GM19193 (cell line): Measurements from ENCODE around the gene SLC24A4.

Source experiments
- POLR2A ChIP-seq: IDR thresholded peaks from 4 replicates; pipeline ENCODE4 v1.6.1; 2011; ENCODE audit not compliant: insufficient read depth, insufficient read length; ENCODE audit errors: extremely low read depth

The SLC24A4 gene

DNA sequence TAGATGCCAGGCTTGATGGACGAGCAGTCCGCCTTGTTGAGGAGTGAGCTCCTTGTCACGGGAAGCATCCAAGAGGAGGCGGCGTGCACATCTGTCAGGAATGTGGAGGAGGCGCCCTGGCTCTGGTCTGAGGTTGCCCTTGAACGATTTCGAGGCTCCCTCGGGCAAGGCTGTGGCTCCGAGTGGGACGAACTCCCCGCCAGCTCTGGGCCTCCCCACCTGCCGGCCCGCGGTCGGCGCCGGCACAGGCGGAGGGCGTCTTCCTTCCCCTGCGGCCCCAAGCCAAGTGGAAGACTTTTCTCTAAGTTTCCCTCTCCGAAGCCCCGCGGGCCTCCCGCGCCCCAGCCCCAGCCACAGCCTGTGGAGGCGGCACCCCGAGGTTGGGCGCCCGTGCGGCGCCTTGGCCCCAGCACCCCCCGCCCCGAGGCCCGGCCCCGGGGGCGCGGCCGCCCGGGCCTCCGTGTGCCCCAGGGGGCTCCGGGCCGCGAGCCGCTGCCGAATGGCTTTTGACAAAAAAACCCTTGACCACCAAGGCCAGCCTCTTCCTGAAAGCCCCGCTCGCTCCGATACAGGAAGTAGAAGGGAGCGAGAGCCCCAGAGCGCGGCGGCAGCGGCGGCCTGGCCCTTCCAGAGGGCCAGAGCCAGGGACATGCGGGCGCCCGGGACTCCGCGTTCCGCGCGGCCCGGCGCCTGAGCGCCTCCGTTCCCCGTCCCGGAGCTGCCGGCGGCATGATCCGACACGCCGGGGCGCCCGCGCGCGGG lies 190.4 kb downstream of the SLC24A4 start, which contains the start of gene RIN3:
RIN3 (plus strand) TSS at position 578 of the 762 bp plus-strand sequence; CDS start at position 730, 152 bp downstream.
- TF ChIP-seq POLR2A = peak; percentile 58

DNA sequence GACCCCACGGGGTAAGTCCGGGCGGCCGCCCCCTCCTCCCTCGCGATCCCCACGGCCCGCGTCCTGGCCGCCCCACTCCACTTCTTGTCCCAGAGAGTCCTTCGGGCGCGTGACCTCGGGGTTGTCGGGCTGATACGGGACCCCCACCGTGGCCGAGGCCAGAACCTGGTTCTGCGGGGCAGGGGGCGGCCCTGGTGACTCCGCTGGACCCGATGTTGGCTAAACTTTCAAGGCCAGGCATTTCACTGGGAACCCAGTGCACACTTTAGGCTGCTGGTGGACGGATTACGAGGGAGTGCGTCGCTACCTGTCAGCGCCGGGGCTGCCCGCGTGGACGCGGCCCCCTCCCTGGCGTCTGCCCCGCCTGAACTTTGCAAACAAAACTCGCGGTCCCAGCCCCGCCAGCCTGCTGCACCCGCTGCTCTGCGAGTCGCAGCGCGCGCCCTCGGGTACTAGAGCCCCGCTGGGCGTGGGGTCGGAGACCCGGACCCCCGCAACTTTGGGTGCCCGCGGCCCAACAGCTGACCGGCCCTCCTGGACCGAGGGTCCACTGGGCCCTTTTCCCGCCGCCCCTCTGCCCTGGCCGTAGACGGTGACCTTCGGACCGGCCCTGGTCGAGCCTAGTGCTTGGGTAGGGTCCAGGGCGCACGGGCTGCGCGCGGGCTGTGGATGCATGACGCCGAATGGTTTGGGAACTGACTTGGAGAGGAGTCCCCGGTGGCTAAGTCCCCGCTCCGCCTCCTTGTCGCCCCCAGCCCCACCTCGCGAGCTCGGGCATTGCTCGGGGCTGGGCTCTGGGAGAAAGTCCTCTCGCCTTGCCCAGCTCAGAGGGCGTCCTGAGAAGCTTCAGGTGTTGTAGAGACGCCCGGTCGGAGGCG lies 191.2 kb downstream of the SLC24A4 start:
- TF ChIP-seq POLR2A = no peak

DNA sequence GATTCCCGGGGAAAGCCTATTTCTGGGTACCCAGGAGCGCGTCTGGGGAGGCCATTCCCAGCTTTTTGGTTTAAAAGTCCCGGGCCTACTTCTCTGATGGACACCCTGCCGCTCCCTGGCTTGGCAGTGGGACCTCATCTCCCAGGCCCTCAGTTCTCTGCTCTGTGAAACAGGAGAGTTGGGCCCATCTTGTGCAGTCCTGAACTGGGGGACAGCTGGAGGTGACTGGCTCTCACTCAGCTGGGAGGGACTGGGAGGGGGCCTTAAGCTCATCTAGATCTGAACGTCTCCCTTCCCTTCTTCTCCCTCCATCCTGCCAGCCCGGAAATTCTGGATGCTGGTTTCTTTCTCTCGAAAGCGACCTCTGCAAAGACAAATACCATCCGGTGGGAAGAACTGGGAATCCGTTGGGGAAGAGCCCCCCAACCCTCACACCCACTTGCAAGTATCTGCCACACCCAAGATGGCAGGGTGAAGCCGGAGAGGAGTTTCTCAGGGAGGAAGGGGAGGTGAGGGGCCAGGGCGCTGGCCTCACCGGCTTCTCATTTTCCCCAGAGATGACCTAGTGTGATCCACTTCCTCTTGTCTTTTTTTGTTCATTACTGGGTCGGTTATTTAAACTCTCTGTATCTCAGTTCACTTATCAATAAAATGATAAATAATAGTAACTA lies 192.0 kb downstream of the SLC24A4 start:
- TF ChIP-seq POLR2A = no peak

DNA sequence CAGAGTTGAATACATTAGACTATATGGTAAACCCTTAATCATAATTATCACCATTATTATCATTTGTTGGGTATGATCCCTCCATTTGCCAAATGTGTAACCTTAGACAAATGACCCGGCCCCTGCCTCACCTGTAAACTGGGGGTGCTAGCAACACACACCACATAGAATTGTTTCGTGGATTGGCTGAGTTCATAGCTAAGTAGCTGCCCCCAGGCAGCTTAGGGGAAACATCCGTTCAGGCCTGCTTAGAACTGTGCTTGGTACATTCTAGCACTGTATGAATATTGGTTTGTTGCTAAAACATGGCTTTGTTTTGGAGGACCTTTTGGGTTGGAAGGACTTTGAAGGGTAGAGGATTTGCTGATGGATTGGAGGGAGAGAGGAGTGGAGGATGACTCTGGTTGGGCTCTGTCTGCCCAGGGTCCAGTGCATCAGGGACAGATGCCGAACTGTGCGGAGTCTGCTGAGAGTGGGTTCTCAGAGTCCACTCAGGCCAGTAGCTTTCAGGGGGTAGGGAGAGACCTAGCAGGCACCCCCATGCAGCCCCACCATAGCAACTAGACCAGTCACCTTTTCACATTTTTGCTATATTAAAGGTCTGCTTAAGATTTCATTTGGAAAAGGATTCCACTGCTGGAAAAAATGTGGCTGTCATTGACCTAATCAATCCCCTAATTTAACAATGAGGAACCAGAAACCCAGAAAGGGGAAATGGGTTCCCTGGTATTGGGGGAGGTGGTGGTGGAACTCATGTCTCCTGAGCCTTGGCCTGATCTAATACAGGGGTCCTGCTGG lies 192.8 kb downstream of the SLC24A4 start:
- TF ChIP-seq POLR2A = no peak

DNA sequence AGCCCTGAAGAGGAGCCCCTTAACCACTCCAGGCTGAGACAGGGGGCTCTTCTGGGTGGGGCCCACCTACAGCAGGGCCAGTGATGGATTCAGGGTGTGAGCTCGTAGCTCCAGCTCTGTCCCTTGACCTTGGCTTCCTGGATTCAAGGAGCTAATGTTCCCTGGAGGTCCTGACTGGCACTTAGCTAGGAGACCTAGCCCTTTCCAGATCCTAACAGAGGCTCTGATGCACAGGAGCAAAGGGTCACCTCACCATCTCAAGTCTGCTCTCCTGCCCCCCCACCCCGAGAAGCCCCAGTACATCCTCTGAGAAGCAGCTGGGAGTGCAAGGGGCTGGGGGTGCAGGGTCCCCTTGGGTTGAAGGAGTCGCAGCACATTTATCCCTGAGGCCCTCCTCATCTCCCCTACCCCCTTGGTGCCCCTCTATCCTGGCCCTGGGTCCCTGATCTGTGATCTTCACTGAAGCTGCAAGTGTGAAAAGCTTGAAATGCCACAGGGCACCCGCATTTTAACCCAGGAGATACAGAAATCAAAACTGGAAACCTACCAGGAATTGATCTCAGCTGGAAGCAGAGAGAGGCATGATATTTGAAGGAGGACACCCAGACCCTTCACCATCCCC lies 193.5 kb downstream of the SLC24A4 start:
- TF ChIP-seq POLR2A = no peak

DNA sequence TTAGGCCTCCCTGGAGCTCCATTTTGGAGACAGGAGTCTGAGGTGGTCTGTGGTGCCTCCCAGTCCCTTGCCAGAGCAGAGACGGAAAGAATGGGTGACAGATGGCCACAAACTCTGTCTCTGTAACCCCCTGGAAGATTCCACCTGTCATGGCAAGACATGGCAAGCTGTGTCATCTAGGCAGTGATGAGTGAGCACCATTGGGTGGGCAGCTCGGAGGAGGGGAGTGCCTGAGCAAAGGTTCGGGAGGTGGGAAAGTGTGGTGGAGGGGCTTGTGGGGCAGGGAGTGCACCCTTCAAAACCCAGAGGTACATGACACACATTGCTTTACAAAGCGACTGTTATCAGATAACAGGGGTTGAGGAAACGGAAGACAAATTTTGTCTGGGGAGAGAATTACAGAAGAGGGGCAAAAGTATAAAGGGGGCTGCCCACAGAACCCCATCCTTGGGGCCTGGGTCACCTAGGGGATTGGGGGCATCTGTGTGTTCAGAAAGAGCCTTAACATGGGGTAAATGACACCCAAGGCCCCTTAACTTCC lies 194.1 kb downstream of the SLC24A4 start:
- TF ChIP-seq POLR2A = no peak

DNA sequence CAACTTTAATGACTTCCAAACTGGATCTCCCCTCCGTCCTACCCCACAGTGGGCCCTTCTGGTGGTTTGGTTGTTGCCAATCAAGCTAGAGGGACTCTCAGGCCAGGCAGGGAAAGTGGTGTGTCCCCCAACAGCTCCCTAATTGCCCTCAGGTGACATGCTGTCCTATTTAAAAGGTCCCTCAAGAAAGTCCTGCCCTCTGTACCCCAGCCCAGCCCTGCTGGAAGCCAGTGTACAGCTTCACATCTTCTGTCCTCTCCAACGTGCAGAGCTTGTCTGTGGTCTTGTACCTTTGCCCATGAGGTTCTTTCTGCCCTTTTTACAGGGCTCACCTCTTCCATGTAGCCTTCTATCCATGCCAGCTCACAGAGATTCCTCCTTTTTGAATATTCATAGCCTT lies 194.8 kb downstream of the SLC24A4 start:
- TF ChIP-seq POLR2A = no peak

DNA sequence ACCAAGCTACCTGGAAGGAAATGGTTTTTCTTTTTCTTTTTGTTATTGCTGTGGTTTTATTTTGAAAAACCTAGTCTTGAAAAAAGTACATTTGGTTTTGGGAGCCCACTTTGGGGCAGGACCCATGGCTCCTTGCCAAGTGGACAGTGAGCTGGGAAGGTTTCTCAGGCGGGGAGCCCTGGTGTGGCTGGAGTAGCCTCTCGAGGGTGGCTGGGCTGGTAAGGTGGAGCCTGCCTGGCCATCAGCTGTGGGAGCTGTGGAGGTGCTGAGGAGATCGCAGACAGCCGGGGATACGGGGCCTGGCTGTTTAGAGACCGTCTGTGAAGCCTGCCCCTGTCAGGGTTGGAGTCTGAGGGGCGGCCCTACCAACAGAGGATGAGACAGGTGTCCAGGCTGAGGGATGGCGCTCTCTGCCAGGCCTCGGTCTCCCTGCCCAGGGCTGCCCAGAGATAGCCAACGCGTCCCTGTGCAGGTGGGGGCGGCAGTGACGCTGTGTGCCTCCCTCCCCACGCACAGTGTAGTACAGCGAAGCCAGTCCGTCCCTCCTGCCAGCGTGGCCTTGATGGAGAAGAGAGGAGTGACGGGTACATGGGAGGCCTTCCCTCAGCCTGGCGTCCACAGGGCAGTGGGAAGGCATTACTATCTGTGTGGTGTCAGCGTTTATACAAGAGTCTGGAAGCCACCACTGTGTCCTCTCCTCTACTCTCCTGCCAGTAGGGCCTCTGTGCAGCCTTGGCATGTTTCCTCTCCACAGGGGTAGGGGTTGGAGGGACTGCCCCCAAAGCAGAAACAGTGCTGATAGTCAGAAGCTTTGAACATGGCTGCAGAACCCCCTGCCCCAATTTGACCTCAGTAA lies 196.5 kb downstream of the SLC24A4 start:
- no peak for TF ChIP-seq POLR2A

DNA sequence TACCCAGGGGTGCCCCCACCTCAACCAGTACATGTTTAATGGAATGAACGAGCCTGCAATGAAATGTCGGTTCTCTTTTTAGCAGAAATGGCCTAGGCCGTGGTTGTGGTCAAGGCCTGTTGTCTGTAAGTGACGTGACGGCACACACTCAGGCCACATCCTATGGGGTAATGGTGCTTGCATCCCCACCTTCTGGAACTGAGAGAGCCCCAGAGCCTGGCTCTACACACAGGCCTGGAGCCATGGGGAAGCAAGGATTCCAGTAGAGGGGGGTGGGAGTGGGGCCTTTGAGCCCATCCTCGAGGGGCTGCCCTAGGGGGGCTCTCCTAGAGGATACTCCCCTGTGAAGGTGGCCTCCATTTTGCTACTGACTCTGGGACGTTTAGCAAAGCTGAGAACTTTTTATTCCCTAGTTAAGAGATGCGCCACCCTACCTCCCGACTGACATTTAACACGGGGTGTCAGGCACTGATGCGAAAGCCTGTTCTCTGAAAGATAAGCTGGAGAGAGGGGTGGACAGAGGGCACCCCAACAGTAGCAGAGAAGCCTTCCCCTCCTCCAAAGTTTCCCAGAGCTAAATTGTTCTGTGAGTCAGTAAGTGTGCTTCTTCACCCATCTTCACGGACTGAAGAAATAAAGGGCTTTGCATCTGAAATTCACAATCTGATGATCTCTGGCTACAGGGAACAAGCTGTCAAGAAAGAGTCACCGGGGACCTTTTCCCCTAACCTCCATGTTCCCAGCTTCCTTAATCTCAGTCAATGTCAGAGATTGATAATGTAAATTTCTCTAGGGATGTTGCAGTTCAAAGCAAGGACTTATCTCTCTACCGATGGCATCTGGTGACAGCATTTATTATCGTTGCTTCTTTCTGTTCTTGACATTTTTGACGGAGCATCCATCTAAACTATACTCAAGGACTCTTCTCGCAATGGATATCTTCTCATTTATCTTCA lies 197.4 kb downstream of the SLC24A4 start:
- no peak for TF ChIP-seq POLR2A

DNA sequence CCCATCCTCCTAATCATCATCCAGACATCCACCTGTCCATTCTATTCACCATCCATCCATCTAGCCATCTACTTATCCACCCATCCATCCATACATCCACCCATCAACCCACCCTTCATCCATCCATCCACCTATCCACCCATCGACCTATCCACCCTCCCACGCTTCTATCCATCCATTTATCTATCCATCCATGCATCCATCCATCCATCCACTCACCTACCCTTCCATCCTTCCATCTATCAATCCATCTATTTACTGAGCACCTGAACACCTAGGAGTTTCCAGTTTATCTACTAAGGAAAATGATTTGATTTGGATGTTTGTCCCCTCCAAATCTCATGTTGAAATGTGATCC lies 198.1 kb downstream of the SLC24A4 start:
- TF ChIP-seq POLR2A = no peak

DNA sequence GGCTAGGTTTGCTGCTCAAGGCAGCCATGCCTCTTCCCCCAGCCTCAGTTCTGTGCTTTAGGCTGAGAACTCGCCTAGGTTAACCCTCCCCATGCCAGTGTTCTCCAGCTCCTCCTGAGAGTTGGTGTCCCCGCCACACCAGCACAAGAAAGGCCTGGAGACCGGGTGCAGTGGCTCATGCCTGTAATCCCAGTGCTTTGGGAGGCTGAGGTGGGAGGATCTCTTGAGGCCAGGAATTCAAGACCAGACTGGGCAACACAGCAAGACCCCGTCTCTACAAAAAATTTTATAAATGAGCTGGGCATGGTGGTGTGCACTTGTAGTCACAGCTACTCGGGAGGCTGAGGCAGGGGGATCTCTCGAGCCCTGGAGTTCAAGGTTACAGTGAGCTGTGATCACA lies 200.8 kb downstream of the SLC24A4 start:
- TF ChIP-seq POLR2A = no peak
